ENCODE data around the gene GLIPR1L2.

- no peak for TF ChIP-seq CEBPB (IDR thresholded peaks at IDR 0.05; ENCODE audit: low read depth)
- TF ChIP-seq, protein P1, sequence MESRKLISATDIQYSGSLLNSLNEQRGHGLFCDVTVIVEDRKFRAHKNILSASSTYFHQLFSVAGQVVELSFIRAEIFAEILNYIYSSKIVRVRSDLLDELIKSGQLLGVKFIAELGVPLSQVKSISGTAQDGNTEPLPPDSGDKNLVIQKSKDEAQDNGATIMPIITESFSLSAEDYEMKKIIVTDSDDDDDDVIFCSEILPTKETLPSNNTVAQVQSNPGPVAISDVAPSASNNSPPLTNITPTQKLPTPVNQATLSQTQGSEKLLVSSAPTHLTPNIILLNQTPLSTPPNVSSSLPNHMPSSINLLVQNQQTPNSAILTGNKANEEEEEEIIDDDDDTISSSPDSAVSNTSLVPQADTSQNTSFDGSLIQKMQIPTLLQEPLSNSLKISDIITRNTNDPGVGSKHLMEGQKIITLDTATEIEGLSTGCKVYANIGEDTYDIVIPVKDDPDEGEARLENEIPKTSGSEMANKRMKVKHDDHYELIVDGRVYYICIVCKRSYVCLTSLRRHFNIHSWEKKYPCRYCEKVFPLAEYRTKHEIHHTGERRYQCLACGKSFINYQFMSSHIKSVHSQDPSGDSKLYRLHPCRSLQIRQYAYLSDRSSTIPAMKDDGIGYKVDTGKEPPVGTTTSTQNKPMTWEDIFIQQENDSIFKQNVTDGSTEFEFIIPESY (IDR thresholded peaks at IDR 0.05; ENCODE audit: extremely low read depth, insufficient replicate concordance, low read length): no peak
- no peak for TF ChIP-seq SIN3A (IDR thresholded peaks at IDR 0.05; ENCODE audit: low read depth)
- TF ChIP-seq POLR2AphosphoS5 (IDR thresholded peaks at IDR 0.05; ENCODE audit: low read depth, low read length): 0 out of 2 replicates have a peak, but pooled peaks have one; percentile 1
- no peak for TF ChIP-seq EZH2phosphoT487 (IDR thresholded peaks at IDR 0.05; ENCODE audit: borderline replicate concordance)
- no peak for TF ChIP-seq EZH2 (IDR thresholded peaks at IDR 0.05)
- TF ChIP-seq, protein P2, sequence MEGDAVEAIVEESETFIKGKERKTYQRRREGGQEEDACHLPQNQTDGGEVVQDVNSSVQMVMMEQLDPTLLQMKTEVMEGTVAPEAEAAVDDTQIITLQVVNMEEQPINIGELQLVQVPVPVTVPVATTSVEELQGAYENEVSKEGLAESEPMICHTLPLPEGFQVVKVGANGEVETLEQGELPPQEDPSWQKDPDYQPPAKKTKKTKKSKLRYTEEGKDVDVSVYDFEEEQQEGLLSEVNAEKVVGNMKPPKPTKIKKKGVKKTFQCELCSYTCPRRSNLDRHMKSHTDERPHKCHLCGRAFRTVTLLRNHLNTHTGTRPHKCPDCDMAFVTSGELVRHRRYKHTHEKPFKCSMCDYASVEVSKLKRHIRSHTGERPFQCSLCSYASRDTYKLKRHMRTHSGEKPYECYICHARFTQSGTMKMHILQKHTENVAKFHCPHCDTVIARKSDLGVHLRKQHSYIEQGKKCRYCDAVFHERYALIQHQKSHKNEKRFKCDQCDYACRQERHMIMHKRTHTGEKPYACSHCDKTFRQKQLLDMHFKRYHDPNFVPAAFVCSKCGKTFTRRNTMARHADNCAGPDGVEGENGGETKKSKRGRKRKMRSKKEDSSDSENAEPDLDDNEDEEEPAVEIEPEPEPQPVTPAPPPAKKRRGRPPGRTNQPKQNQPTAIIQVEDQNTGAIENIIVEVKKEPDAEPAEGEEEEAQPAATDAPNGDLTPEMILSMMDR (IDR thresholded peaks at IDR 0.05 in 2 of 3, conservative IDR thresholded peaks at IDR 0.05 in 1 of 3; ENCODE audit: borderline replicate concordance in 1 of 3, insufficient read depth in 1 of 3, low read depth in 2 of 3, low read length in 2 of 3): no peak
- TF ChIP-seq POLR2A (IDR thresholded peaks at IDR 0.05; ENCODE audit: borderline replicate concordance, extremely low read depth, insufficient read depth, insufficient read length): no peak
- TF ChIP-seq YY1 (IDR thresholded peaks at IDR 0.05; ENCODE audit: extremely low read depth, insufficient replicate concordance, low read depth, low read length): no peak
- TF ChIP-seq JUND (IDR thresholded peaks at IDR 0.05): no peak
- TF ChIP-seq, protein P3, sequence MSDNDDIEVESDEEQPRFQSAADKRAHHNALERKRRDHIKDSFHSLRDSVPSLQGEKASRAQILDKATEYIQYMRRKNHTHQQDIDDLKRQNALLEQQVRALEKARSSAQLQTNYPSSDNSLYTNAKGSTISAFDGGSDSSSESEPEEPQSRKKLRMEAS (IDR thresholded peaks at IDR 0.05): no peak
- no peak for TF ChIP-seq SP1 (IDR thresholded peaks at IDR 0.05; ENCODE audit: low read depth)
Measured at GRCh38 chr12:75389706-75390105, 1.2 kb upstream of the GLIPR1L2 start.
